Peyer's patch (tissue), 4 donors: ENCODE measurements around the gene HLTF.

Experiments
- POLR2A ChIP-seq, 2 donors: fragments of 450-650 bp; IDR thresholded peaks; one replicate each; pipeline ENCODE4 v1.5.1; 2017; ENCODE audit warnings: antibody characterized with exemption in 2 of 2, mild to moderate bottlenecking in 2 of 2, moderate library complexity in 2 of 2
- TF ChIP-seq, protein P1 (sequence below), 6 experiments: fragments of 450-650 bp in 4 of 6; fragments of 200-600 bp in 2 of 6; sonication (generic) in 1 of 6; IDR thresholded peaks; one replicate each; pipeline ENCODE4 v1.5.1; 2017 to 2019; ENCODE audit warnings: antibody characterized with exemption in 6 of 6, mild to moderate bottlenecking in 3 of 6, moderate library complexity in 1 of 6

GRCh38 chr3:149003653-149004305, 82.6 kb downstream of the HLTF start:
- TF ChIP-seq, protein P1, sequence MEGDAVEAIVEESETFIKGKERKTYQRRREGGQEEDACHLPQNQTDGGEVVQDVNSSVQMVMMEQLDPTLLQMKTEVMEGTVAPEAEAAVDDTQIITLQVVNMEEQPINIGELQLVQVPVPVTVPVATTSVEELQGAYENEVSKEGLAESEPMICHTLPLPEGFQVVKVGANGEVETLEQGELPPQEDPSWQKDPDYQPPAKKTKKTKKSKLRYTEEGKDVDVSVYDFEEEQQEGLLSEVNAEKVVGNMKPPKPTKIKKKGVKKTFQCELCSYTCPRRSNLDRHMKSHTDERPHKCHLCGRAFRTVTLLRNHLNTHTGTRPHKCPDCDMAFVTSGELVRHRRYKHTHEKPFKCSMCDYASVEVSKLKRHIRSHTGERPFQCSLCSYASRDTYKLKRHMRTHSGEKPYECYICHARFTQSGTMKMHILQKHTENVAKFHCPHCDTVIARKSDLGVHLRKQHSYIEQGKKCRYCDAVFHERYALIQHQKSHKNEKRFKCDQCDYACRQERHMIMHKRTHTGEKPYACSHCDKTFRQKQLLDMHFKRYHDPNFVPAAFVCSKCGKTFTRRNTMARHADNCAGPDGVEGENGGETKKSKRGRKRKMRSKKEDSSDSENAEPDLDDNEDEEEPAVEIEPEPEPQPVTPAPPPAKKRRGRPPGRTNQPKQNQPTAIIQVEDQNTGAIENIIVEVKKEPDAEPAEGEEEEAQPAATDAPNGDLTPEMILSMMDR (IDR thresholded peaks at IDR 0.05): no peak
- no peak for TF ChIP-seq POLR2A (IDR thresholded peaks at IDR 0.05)
